ENCODE measurements around the gene TEX52. TPM values are rescaled to one million over a fixed set of nuclear protein-coding genes. Genes with fewer than 3 reads are reported as not detected.

The TEX52 gene
- total RNA-seq (2022; extraction: Qiagen RNA extraction; ENCODE audit: low read depth), result not detected in 5 replicates

DNA sequence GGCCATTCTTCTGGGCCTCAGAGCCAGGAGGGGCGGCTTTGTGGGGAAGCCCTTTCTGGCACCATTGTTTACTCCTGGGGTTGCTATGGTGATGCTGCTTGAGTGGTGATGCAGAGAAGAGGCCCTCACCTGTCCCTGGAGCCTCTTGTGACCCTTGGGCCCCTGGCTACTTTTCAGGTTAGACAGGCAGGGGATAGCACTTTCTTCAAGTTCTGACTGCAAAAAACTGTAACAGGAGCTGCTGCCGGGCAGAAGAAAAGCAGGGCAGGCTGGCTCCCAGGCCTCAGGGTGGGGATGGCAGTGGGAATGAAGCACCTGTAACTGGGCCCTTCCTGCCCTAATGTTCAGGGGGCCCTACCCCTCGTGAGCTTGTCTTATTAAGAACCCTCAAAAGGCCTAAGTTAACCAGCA lies at the start of gene TEX52:
Gene TEX52 (minus strand): TSS at position 19 of the 411 bp plus-strand sequence. CDS start 13 bp downstream, at position 6.

DNA sequence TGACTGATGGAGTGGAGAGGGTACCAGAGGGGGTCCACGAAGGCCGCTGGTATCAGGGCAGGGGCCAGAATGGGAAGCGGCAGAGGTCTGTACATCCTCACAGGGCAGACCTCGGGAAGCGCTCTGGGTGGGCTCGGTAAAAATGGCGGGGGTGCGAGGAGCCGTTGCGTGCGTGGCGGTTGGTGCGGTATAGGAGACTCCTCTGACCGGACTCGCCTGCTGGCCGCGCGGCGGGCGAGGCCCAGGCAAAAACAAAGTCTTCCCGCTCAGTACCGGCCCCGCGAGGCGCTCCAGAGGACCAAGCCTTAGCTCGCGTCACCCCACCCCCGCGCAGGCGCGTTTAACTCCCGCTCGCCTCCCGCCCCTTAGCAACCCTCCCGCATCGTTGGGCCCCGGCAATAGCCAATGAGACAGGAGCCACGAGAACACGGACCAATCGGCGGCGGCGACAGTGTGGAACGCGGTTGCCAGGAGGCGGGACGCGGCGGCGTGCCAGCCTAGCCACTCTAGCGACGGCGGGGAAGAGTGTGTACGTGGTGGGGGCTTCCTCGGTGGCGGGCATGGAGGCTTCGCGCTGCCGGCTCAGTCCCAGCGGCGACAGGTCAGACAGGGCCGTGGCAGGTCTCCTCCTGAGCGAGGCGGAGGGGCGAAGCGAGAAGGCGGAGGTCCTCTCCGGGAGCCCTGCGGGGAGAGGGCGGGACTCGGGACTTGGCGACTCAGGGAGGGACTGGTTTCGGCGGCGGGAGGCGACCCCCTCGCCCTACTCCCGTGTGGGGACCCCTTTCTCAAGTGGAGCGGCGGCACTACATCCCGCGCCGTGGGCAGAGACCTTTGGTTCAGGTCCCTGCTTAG lies 33.8 kb upstream of the TEX52 start, which contains the start of gene TULP3:
Gene TULP3 (plus strand): TSS at position 504 of the 852 bp plus-strand sequence. CDS start 57 bp downstream, at position 561.

DNA sequence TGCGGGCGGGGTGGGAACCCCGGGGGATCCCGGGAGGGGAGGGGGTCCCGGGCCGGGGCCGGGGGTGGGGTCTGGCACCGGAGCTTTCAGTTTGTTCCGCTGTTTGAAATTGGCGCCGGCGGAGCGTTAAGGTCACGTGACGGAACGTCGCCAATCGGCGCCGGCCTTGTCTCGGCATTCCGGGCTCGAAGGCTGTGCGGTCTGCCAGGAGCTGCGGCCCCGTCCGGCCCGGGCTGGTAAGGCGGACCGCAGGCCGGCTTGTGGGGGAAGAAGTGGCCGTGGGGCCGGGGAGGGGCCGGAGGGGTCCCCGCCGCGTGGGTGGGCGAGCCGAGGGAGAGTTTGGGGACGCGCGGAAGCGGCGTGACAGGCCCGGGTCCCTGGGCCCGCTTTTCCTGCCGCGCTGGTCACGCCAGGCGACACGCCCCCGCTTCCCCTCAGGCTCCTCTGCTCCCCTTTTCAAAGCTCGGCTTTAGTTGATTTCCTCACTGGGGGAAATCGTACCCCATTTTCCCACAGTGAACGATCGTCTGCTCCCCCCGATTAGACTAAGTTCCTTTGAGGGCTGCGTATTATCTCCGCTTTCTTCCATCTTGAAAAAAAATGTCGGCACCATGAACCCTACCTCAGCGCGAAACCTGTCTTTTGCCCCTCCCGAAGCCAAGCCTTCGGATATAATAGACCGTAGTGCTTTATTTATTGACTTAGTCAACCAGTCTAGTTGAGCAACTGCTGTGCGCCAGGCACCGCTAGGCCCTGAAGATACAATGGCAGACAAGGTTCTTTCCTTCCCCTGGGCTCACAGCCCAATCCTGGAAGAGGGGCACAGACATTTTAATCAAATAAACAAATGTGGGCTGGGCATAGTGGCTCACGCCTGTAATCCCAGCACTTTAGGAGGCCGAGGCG lies 20.5 kb upstream of the TEX52 start, which contains the start of the genes FOXM1 and RHNO1:
Gene FOXM1 (minus strand): TSS at position 128 of the 906 bp plus-strand sequence. CDS start 2,696 bp downstream, outside the sequence.
Gene RHNO1 (plus strand): TSS at position 177 of the 906 bp plus-strand sequence. CDS start 8,144 bp downstream, outside the sequence.

GRCh38 chr12:2834581-2835491 lies 22.0 kb downstream of the TEX52 start, which contains the start of gene NRIP2:
Gene NRIP2, minus strand, starts transcription at chr12:2835035. Its CDS starts 52 bp downstream, at chr12:2834983.

DNA sequence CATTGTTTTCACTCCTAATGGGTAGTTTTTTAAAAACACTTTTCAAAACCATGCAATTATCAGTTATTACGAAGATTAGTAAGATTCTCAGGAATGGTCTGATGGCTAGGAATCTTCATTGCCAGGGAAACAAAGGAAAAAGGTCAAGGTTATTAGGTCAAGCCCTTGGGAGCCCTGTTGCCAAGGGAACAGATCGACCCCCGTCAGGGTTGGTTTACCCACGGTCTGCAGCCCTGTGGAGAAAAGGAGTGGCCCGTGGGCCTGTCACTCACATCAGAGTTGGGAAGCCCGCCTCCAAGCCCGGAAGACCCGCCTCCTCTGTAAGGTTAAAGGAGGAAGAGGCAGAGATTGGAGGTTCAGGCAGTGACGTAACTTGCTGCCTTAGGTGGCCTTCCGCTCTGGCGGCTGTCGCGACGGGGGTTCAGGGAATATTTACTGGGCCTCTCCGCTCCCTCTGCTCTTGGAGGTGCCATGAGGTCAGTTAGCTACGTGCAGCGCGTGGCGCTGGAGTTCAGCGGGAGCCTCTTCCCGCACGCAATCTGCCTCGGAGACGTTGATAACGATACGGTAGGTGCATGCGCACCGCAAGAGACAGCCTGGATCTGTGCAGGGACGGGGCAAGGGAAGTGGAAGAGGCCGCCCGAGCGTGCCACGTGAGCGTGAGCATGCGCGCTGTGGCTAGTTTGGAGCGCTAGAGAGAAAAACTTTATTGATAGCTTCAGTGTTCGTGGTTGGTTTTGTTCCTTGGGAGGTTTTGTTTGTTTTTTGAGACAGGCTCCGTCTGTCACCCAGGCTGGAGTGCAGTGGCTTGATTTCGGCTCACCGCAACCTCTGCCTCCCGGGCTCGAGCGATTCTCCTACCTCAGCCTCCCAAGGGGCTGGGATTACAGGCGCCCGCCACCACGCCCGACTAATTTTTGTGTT lies 44.3 kb downstream of the TEX52 start, which contains the start of gene ITFG2:
Gene ITFG2 (plus strand): TSS at position 379 of the 924 bp plus-strand sequence. CDS start 93 bp downstream, at position 472.

Other genes with a start within 250 kb of the TEX52 start
- 97.1 to 120 TPM (median 112 TPM) in 5 replicates for gene FKBP4, start 62.1 kb downstream of the TEX52 start, total RNA-seq (2022; extraction: Qiagen RNA extraction; ENCODE audit: low read depth)
- gene ITFG2, start 44.4 kb downstream of the TEX52 start, total RNA-seq (2022; extraction: Qiagen RNA extraction; ENCODE audit: low read depth), result 13.0 to 26.1 TPM (median 17.7 TPM) in 5 replicates
- not detected in 5 replicates for gene NRIP2, start 22.0 kb downstream of the TEX52 start, total RNA-seq (2022; extraction: Qiagen RNA extraction; ENCODE audit: low read depth)
- gene FOXM1, start 20.1 kb upstream of the TEX52 start, total RNA-seq (2022; extraction: Qiagen RNA extraction; ENCODE audit: low read depth), result 85.7 to 103 TPM (median 90.5 TPM) in 5 replicates
- gene RHNO1, start 20.2 kb upstream of the TEX52 start, total RNA-seq (2022; extraction: Qiagen RNA extraction; ENCODE audit: low read depth), result 43.6 to 54.4 TPM (median 46.4 TPM) in 5 replicates
- gene TULP3, start 33.9 kb upstream of the TEX52 start, total RNA-seq (2022; extraction: Qiagen RNA extraction; ENCODE audit: low read depth), result 16.0 to 21.3 TPM (median 20.0 TPM) in 5 replicates
- gene TEAD4, start 102.4 kb upstream of the TEX52 start, total RNA-seq (2022; extraction: Qiagen RNA extraction; ENCODE audit: low read depth), result 38.4 to 47.9 TPM (median 46.8 TPM) in 5 replicates
- gene TSPAN9, start 220.3 kb upstream of the TEX52 start, total RNA-seq (2022; extraction: Qiagen RNA extraction; ENCODE audit: low read depth), result 18.7 to 30.3 TPM (median 22.9 TPM) in 5 replicates

Measured in A549 treated with RU486 at 1 μM for 4 hours (cell line).